ENCODE data around the gene DEDD2.

The DEDD2 gene

DNA sequence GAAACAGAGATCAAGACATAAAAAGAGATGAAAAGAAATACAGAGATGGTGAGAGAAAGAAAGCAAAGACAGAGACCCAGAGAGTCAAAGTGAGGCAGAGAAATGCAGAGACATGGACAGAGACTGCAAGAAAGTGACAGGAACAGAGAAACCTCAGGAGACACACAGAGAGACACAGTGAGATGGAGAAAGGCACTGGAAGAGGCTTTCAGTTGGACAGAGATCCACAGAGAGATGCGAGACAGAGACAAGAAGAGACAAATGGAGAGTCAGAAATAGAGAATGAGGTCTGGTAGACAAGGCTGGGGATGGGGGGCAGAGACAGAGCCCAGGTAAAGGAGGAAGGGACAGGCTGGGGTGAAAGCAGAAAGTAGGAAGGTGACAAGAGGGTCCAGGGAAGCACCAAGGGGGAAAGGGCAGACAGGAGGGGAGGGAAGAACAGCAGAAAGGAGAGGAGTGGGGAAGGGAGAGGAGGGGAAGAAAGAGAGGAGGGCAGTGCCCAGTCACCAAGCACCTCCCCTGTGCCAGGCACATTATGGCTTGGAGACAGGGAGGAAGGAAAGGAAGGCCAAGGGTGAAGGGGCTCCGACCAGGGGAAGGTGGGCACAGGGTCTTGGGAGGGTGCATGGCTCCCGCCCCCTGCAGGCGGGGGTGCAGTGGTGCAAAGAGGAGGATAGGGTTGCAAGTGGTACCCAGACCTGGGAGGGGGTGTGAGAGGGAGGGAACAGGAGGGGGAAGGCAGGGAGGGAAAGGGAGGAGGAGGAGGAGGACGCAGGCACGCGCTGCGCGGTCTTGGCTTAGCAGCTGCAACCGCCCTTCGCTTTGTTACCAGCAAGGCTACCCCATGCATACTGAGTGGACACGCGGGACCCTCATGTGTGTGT is 38.4 kb downstream of the DEDD2 start:
- no peaks in the 10 kb centered on the region for H3K9me3 Mint-ChIP-seq
- no peak overlapping the region for H3K4me3 Mint-ChIP-seq
- H3K36me3 Mint-ChIP-seq (ENCODE audit: low read depth), result no peaks in the 10 kb centered on the region
- TF ChIP-seq, protein P1, sequence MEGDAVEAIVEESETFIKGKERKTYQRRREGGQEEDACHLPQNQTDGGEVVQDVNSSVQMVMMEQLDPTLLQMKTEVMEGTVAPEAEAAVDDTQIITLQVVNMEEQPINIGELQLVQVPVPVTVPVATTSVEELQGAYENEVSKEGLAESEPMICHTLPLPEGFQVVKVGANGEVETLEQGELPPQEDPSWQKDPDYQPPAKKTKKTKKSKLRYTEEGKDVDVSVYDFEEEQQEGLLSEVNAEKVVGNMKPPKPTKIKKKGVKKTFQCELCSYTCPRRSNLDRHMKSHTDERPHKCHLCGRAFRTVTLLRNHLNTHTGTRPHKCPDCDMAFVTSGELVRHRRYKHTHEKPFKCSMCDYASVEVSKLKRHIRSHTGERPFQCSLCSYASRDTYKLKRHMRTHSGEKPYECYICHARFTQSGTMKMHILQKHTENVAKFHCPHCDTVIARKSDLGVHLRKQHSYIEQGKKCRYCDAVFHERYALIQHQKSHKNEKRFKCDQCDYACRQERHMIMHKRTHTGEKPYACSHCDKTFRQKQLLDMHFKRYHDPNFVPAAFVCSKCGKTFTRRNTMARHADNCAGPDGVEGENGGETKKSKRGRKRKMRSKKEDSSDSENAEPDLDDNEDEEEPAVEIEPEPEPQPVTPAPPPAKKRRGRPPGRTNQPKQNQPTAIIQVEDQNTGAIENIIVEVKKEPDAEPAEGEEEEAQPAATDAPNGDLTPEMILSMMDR (IDR thresholded peaks at IDR 0.05), result peak; percentile 46
- peaks cover 47% of the 10 kb centered on the region for H3K27me3 Mint-ChIP-seq (ENCODE audit: low read depth, poor library complexity)
- DNase-seq, result peak; percentile 53
- H3K4me1 Mint-ChIP-seq, result peaks cover 25% of the 10 kb centered on the region
- no peak overlapping the region for H3K27ac Mint-ChIP-seq

DNA sequence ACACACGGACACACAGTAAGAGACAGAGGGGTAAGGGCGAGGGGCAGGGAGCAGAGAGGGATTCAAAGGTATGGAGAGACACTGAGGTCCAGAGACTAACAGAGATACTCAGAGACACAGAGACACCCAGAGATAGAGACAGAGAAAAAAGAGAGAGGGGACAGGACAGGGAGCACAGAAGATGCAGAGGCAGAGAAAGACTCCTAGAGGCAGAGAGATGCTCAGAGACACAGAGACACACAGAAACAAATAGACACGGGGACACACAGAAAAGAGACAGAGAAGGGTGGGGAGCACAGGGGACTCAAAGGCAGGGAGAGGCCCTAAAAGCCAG is 39.8 kb downstream of the DEDD2 start:
- DNase-seq, result no peak
- Mint-ChIP-seq H3K4me3 (no peak overlapping the region), H3K27me3 (ENCODE audit: low read depth, poor library complexity) (peaks cover 52% of the 10 kb centered on the region)

DNA sequence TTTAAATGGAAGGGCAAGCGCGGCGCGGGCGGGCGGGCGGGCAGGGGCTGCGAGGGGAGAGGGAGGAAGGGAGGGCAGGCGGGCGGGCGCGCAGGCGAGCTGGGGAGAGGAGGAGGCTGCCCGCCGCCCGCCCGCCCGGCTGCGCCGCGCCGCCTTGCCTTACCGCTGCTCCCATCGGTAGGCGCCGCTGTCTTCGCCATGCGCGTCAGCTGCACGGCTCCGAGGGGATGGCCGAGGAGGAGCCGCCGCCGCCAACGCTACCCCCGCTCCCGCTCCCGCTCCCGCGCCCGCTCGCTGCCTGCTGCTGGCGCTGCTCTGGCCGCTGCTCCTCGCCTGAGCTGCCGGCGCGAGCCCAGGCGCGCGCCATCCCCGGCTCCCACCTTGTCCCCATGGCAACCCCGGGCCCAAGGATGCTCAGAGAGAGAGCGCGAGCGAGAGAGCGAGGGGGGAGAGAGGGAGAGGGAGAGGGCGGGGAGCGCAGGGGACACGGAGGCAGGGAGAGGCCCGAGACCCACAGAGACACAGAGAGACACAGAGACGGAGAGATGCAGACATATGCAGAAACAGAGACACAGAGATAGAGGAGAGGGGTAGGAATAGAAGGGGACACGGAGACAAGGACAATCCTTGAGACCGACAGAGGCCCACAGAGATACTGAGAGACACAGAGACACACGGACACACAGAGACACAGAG is 40.3 kb downstream of the DEDD2 start:
- Mint-ChIP-seq H3K36me3 (ENCODE audit: low read depth) (no peaks in the 10 kb centered on the region), H3K4me3 (no peak overlapping the region), H3K4me1 (peaks cover 29% of the 10 kb centered on the region), H3K27me3 (ENCODE audit: low read depth, poor library complexity) (peaks cover 52% of the 10 kb centered on the region), H3K27ac (no peak overlapping the region), H3K9me3 (no peaks in the 10 kb centered on the region)
- peak; percentile 88 for DNase-seq
- TF ChIP-seq, protein P1 (IDR thresholded peaks at IDR 0.05), result peak; percentile 7

More for the DNA sequence above, 39.8 kb downstream of the DEDD2 start:
- Mint-ChIP-seq H3K9me3 (no peaks in the 10 kb centered on the region), H3K36me3 (ENCODE audit: low read depth) (no peaks in the 10 kb centered on the region), H3K4me1 (peaks cover 27% of the 10 kb centered on the region), H3K27ac (no peak overlapping the region)
- TF ChIP-seq, protein P1 (IDR thresholded peaks at IDR 0.05), result no peak

DNA sequence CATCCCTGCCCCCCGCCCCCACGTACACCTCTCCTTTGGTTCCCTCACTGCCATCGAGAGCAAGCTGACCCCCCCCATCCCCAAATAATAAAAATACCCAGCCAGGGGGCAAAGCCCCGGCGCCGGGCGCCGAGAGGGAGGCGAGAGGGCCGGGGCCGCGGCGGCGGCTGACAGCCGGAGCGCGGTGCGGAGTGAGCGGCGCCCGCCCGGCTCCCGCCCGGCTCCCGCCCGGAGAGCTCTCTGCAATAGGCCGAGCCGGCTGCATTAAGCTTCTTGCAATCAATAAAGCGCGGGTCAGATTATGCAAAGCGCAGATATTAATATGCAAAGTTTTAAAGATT is 40.9 kb downstream of the DEDD2 start:
- Mint-ChIP-seq H3K9me3 (no peaks in the 10 kb centered on the region), H3K27me3 (ENCODE audit: low read depth, poor library complexity) (peaks cover 48% of the 10 kb centered on the region)

DNA sequence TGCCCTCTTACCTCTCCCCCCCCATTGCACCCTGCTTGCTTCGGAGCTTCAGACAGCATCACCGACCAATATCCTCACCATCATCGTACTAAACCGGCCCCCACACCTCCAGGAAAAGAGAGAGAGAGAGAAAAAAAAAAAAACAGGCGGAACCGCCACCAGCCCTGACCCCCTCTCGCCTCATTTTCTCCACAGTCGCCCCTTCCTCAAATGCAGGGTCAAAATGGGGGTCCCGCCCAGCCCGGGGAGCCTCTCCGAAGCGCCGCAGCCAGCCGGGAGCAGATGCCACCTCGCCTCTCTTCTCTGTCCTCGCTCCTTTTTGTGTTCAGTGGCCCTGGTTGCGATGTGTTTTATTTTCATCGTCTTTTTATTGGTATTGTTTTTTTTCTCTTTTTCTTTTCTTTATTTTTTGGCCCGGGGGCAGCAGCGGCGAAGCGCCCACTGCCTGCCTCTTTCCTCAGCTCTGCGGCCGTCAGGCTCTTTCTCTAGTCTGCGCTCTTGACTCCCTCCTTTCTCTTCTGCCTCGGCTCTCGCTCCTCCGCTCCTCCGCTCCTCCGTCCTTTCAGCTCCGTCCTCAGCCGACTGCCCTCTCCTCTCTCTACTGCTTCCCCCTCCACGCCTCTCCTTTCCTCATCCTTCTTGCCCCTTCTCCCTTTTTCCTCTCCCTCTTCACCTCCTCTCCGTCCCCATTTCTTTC is 41.4 kb downstream of the DEDD2 start:
- TF ChIP-seq, protein P1 (IDR thresholded peaks at IDR 0.05), result no peak
- Mint-ChIP-seq H3K4me3 (peak overlapping the region; percentile 82), H3K36me3 (ENCODE audit: low read depth) (no peaks in the 10 kb centered on the region), H3K27me3 (ENCODE audit: low read depth, poor library complexity) (peaks cover 45% of the 10 kb centered on the region), H3K27ac (no peak overlapping the region), H3K4me1 (peaks cover 36% of the 10 kb centered on the region), H3K9me3 (no peaks in the 10 kb centered on the region)
- no peak for DNase-seq

More for the DNA sequence above, 40.9 kb downstream of the DEDD2 start:
- Mint-ChIP-seq H3K4me1 (peaks cover 33% of the 10 kb centered on the region), H3K36me3 (ENCODE audit: low read depth) (no peaks in the 10 kb centered on the region), H3K27ac (no peak overlapping the region), H3K4me3 (peak overlapping the region; percentile 82)
- DNase-seq, result no peak
- TF ChIP-seq, protein P1 (IDR thresholded peaks at IDR 0.05), result no peak

All from nephron progenitor cell (in vitro differentiated cells).